GM10248 (cell line): ENCODE results near the gene SMARCE1.

Experiments
- CTCF ChIA-PET: fragments of 300-600 bp; sonication (Branson Sonifier 250); formaldehyde crosslinking; extraction: SDS; loops from one replicate; lab custom pipeline; 2021; ENCODE audit warnings: antibody characterized with exemption; lab: Yijun Ruan, JAX
- POLR2A ChIA-PET: fragments of 350-650 bp; sonication (Branson Sonifier 250); formaldehyde crosslinking; extraction: SDS; loops from one replicate; lab custom pipeline; 2020; ENCODE audit warnings: antibody characterized with exemption; lab: Yijun Ruan, JAX
- DNase-seq: peaks from one replicate; pipeline ENCODE4 v3.0.0; 2012; ENCODE audit errors: extremely low spot score
- TF ChIP-seq, protein P1 (sequence below): IDR thresholded peaks from 2 replicates; pipeline ENCODE4 v1.5.1; 2012; ENCODE audit warnings: mild to moderate bottlenecking, low read depth; ENCODE audit errors: extremely low read depth, missing control alignments, control extremely low read depth

Gene SMARCE1

GRCh38 chr17:40651939-40652338 lies 4.3 kb upstream of the SMARCE1 start:
- POLR2A ChIA-PET: interaction anchor here (0.6 kb wide), 1 partner anchor 1173 kb away, joined by 3 read pairs; no protein-coding TSS in a partner anchor
- TF ChIP-seq, protein P1, sequence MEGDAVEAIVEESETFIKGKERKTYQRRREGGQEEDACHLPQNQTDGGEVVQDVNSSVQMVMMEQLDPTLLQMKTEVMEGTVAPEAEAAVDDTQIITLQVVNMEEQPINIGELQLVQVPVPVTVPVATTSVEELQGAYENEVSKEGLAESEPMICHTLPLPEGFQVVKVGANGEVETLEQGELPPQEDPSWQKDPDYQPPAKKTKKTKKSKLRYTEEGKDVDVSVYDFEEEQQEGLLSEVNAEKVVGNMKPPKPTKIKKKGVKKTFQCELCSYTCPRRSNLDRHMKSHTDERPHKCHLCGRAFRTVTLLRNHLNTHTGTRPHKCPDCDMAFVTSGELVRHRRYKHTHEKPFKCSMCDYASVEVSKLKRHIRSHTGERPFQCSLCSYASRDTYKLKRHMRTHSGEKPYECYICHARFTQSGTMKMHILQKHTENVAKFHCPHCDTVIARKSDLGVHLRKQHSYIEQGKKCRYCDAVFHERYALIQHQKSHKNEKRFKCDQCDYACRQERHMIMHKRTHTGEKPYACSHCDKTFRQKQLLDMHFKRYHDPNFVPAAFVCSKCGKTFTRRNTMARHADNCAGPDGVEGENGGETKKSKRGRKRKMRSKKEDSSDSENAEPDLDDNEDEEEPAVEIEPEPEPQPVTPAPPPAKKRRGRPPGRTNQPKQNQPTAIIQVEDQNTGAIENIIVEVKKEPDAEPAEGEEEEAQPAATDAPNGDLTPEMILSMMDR: no peak
- no peak for DNase-seq
- CTCF ChIA-PET: no interaction called here

DNA sequence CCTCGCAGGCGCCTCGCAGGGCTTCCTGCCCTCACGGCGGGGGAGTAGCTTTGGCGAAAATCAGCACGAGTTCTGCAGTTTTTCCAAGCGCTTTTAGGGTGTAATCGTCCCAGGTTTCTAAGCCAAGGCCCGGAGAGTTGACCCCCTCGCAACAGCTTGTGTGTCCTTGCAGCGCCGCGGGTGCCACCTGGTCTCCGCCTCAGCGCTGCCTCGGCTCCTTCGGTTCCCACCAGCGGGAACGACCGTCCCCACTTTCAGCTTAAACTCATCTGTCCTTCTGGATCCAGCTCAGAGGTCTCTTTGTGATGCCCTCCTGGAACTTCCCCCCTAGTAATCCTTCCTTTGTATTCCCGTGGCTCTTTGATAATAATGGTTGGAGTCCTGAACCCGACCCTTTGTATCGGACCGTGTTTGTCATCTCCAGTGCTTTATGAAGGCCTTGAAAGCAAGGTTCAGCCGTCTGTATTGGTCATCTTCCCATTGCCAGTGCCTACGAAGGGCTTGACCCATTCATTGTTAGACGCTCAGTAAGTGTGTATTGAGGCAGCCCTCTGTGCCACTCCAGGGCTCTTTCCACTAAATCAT lies 858 bp upstream of the SMARCE1 start:
- CTCF ChIA-PET: interaction anchor here (0.9 to 4.5 kb wide), 4 partner anchors 23 to 1017 kb away, joined by 3 to 27 read pairs (median 9); no protein-coding TSS in a partner anchor
- DNase-seq: no peak
- TF ChIP-seq, protein P1: no peak

DNA sequence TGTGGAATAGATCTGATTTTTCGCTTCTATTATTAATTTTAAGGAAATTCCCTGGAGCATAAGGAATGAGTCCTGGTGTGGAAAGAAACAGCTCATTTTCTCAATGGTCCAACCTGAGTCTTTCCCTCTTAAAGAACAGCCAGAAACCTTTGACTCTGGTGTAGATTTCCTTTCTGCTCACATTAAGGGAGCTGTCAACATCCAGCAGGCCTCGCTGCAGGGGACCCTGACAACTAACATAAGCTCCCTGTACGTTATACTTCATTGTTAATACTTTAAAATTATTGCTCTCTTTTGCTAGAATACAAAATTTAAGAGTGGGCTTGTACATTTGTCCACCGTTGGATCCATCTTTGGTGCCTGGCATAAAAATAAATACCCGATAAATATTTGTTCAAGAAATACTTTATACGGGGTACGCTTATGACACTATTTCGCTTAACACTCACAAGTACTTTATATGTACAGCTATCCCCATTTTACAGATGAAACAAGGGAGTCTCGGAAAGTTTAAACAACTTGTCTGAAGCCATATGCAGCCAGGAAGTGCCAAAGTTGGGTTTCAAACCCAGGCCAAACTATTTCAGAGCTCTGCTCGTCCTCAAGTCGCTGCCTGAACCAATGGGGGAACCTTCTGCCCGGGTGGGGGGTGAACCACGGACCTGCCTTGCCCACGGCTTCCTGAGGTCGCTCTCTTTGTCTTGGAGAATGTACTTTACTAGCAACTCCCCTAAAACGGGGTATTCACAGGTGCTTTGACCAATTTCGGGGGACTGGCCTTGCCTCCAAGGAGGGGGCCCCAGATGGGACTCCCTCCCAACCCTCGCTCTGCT lies 611 bp downstream of the SMARCE1 start:
- DNase-seq: peak; percentile 60
- TF ChIP-seq, protein P1: no peak
- ChIA-PET CTCF (interaction anchor here (0.8 to 4.5 kb wide), 14 partner anchors 10 to 1019 kb away, joined by 3 to 27 read pairs (median 7); no protein-coding TSS in a partner anchor), POLR2A (interaction anchor here (0.8 to 1.3 kb wide), 4 partner anchors 31 to 114 kb away, joined by 3 to 4 read pairs (median 3); no protein-coding TSS in a partner anchor)

More for the DNA sequence above, 858 bp upstream of the SMARCE1 start:
- POLR2A ChIA-PET: interaction anchor here (0.6 kb wide), 1 partner anchor 33 kb away, joined by 3 read pairs; no protein-coding TSS in a partner anchor

- ChIA-PET CTCF (interaction anchor here (0.8 to 4.5 kb wide), 12 partner anchors 11 to 1020 kb away, joined by 3 to 27 read pairs (median 8); no protein-coding TSS in a partner anchor), POLR2A (no interaction called here)
- TF ChIP-seq, protein P1: no peak
- no peak for DNase-seq
Measured at GRCh38 chr17:40645943-40646342, 1.7 kb downstream of the SMARCE1 start.

DNA sequence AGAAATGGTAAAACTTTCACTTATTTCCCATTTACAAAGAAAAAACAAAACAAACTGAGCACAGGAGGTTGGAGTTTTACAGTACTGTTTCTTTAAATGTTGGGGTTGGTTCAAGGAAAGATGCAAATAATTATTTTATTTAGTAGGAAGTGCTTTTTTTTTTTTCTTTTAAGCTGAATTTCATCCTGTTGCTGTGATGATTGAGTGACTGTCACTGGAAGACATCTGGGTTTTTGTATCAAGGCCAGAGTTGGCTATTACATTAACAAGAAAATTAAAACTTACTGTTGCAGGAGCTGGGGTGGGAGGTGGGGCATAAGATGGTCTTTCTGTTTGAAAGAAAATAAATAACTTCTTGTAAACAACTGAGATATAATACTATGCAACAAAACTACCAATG lies 2.3 kb downstream of the SMARCE1 start:
- no peak for DNase-seq
- POLR2A ChIA-PET: no interaction called here
- CTCF ChIA-PET: interaction anchor here (1.5 to 4.5 kb wide), 6 partner anchors 11 to 1018 kb away, joined by 3 to 27 read pairs (median 14); no protein-coding TSS in a partner anchor
- TF ChIP-seq, protein P1: no peak

DNA sequence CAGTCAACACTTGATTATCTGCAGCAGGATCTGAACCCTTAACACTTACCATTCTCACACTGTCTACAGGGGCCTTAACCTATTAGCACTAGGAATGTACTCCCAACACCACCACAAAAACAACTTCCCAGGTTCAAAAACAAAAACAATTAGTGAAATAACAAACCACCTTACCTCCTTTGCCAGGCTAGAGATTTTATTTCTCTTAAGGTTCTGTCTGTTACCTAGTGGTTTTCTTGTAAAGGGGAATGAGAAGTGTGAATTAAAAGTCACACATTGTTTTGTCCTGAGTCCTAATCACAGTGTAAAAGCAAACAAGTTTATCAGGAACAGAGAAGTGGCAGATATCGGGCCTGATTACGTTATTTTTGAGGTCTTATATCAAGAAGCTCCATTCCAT lies 9.7 kb downstream of the SMARCE1 start:
- ChIA-PET CTCF (interaction anchor here (1.0 kb wide), 1 partner anchor 9 kb away, joined by 3 read pairs; no protein-coding TSS in a partner anchor), POLR2A (no interaction called here)
- TF ChIP-seq, protein P1: no peak
- DNase-seq: no peak
